DND-41 (cell line): Measurements from ENCODE around the gene GRM7.

ENCODE experiments used
- EZH2 ChIP-seq: IDR thresholded peaks from 3 replicates; pipeline ENCODE4 v1.6.1; 2012; ENCODE audit warnings: borderline replicate concordance, low read depth, mild to moderate bottlenecking, moderate library complexity, low read length, inconsistent platforms; ENCODE audit not compliant: severe bottlenecking
- TF ChIP-seq, protein P1 (sequence below): IDR thresholded peaks from 2 replicates; pipeline ENCODE4 v1.5.1; 2012; ENCODE audit warnings: borderline replicate concordance, low read length, moderate library complexity, mild to moderate bottlenecking; ENCODE audit not compliant: poor library complexity, severe bottlenecking; ENCODE audit errors: extremely low read depth

DNA sequence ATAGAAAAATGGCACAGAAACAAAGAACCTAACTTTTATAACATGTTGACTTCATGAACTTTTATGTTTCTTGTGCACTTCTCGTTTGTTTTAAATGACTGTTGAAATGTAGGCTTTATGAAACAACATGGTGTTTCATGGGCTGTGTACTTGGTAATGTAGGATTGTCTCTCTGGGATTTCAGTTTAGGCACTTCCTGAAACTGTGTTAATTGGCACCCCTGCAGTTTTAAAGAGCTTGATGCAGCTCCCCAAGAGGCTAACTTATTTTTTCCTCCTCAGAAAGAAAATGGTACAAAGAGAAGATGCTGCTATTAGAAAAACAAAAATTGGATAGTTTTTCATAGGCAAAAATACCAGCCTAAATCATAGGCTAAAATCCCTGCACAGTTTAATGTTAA lies 239.2 kb downstream of the GRM7 start:
- TF ChIP-seq, protein P1, sequence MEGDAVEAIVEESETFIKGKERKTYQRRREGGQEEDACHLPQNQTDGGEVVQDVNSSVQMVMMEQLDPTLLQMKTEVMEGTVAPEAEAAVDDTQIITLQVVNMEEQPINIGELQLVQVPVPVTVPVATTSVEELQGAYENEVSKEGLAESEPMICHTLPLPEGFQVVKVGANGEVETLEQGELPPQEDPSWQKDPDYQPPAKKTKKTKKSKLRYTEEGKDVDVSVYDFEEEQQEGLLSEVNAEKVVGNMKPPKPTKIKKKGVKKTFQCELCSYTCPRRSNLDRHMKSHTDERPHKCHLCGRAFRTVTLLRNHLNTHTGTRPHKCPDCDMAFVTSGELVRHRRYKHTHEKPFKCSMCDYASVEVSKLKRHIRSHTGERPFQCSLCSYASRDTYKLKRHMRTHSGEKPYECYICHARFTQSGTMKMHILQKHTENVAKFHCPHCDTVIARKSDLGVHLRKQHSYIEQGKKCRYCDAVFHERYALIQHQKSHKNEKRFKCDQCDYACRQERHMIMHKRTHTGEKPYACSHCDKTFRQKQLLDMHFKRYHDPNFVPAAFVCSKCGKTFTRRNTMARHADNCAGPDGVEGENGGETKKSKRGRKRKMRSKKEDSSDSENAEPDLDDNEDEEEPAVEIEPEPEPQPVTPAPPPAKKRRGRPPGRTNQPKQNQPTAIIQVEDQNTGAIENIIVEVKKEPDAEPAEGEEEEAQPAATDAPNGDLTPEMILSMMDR, result no peak
- TF ChIP-seq EZH2, result no peak
